DOHH2 (cell line): ENCODE results near the gene PPP3CA.

ENCODE experiments used
- EZH2phosphoT487 ChIP-seq: fragments of 200-600 bp; sonication (generic); IDR thresholded peaks from 2 replicates; pipeline ENCODE4 v1.6.1; 2017; ENCODE audit warnings: borderline replicate concordance, mild to moderate bottlenecking, antibody characterized with exemption, low read length, moderate library complexity, mixed read lengths
- TF ChIP-seq, protein P1 (sequence below): fragments of 200-600 bp; sonication (generic); IDR thresholded peaks from one replicate; pipeline ENCODE4 v1.5.1; 2014; ENCODE audit warnings: antibody characterized with exemption, mild to moderate bottlenecking, low read depth, low read length; ENCODE audit not compliant: poor library complexity, severe bottlenecking

DNA sequence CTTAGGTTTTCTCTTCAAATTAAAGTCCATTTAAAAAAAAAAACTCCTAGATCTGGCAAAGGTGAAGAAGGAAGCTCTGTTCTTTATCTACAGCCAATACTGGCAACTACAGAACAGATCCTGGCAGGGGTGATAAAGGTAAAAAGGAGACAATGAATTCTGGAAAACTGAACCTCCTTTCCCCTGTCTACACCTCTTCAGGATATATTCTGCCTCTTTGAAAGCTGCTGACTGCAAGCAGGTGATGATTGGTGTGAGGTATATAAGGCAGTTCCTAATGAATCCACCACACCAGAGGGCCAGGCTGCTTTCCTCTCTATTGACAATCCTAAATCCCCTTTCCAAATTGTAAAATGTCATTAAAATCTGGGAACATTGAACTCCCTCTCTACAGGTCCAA, 370.1 kb downstream of the PPP3CA start:
- TF ChIP-seq, protein P1, sequence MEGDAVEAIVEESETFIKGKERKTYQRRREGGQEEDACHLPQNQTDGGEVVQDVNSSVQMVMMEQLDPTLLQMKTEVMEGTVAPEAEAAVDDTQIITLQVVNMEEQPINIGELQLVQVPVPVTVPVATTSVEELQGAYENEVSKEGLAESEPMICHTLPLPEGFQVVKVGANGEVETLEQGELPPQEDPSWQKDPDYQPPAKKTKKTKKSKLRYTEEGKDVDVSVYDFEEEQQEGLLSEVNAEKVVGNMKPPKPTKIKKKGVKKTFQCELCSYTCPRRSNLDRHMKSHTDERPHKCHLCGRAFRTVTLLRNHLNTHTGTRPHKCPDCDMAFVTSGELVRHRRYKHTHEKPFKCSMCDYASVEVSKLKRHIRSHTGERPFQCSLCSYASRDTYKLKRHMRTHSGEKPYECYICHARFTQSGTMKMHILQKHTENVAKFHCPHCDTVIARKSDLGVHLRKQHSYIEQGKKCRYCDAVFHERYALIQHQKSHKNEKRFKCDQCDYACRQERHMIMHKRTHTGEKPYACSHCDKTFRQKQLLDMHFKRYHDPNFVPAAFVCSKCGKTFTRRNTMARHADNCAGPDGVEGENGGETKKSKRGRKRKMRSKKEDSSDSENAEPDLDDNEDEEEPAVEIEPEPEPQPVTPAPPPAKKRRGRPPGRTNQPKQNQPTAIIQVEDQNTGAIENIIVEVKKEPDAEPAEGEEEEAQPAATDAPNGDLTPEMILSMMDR = no peak
- TF ChIP-seq EZH2phosphoT487 = no peak
